ENCODE results near the gene SAMD11. TPM values are rescaled to one million over a fixed set of nuclear protein-coding genes. Genes with fewer than 3 reads are reported as not detected.

Gene SAMD11
- total and polyA plus RNA-seq, 10 of the 15 experiments (the other 5 are each of a cell fraction or from before 2014, with no cell fraction given), result 0.04 to 0.31 (median 0.19) TPM; not detected in 6

GRCh38 chr1:933603-933940 is 9.8 kb downstream of the SAMD11 start:
- DNase-seq (ENCODE audit: low read depth, low spot score), result no peak
- H3K36me3 ChIP-seq (ENCODE audit: control insufficient read depth in 2 of 2, insufficient read depth in 2 of 2, low read length in 1 of 2), result no peaks in the 10 kb centered on the region
- H4K20me1 ChIP-seq (ENCODE audit: control insufficient read depth, insufficient read depth), result no peaks in the 10 kb centered on the region
- no peak for ATAC-seq
- CTCF ChIA-PET, result no interaction called here
- WGBS (ENCODE audit: insufficient coverage, insufficient replicate concordance, low lambda C conversion rate, missing lambda C conversion rate), result 39% methylated on average over 10 of the region's 10 CpGs
- no peaks in the 10 kb centered on the region for H3K9me3 ChIP-seq (replicated peaks; ENCODE audit: control insufficient read depth, insufficient read depth, low read length)
- H3K4me3 ChIP-seq, result no peak overlapping the region
- POLR2A ChIA-PET, result interaction anchor here (0.6 kb wide), 1 partner anchor 55 kb away, joined by 5 read pairs; no protein-coding TSS in a partner anchor
- H3K79me2 ChIP-seq (ENCODE audit: control insufficient read depth, insufficient read depth, low read length), result no peaks in the 10 kb centered on the region
- H3K27me3 ChIP-seq (replicated peaks in 1 of 2; ENCODE audit: control insufficient read depth in 2 of 2, insufficient read depth in 2 of 2, low read length in 1 of 2), result peaks cover 0 to 3% of the 10 kb centered on the region in 2 experiments; a peak in 3 of 4 replicates
- no TSS peak for BruUV-seq (replicated peaks)
- no peak overlapping the region for H3K9ac ChIP-seq (ENCODE audit: control insufficient read depth, insufficient read depth, low read length)
- no peak overlapping the region for H2AFZ ChIP-seq (ENCODE audit: control insufficient read depth, low read depth, low read length)
- no peaks in the 10 kb centered on the region for H3K4me1 ChIP-seq (ENCODE audit: control insufficient read depth, insufficient read depth, low read length)
- in situ Hi-C loops (cut with MboI), result loop anchor here (10.0 kb wide), 1 partner anchor 59 kb away; no protein-coding TSS in a partner anchor
- RAD21 ChIA-PET (ENCODE audit: unreplicated experiment), result no interaction called here
- SMC1A ChIA-PET (ENCODE audit: uncharacterized antibody, unreplicated experiment), result no interaction called here
- H3K4me2 ChIP-seq (ENCODE audit: control insufficient read depth, insufficient read depth), result no peak overlapping the region
- TF ChIP-seq RELA (IDR thresholded peaks at IDR 0.05; ENCODE audit: borderline replicate concordance, partially characterized antibody), result no peak
- no peak for TF ChIP-seq RB1 (IDR thresholded peaks at IDR 0.05; ENCODE audit: borderline replicate concordance)
- no peak for TF ChIP-seq FOXM1 (IDR thresholded peaks at IDR 0.05; ENCODE audit: low read depth, low read length)
- no peak for TF ChIP-seq RBBP5 (conservative IDR thresholded peaks at IDR 0.05)
- TF ChIP-seq ATF3 (IDR thresholded peaks at IDR 0.05; ENCODE audit: borderline replicate concordance, extremely low read depth, low read depth, low read length), result no peak
- no peak for TF ChIP-seq CHD1 (IDR thresholded peaks at IDR 0.05; ENCODE audit: low read depth, low read length)
- no peak for TF ChIP-seq MAX (IDR thresholded peaks at IDR 0.05; ENCODE audit: low read depth, low read length)
- TF ChIP-seq SMC3 (IDR thresholded peaks at IDR 0.05; ENCODE audit: borderline replicate concordance, low read length), result no peak
- TF ChIP-seq MLLT1 (IDR thresholded peaks at IDR 0.05), result no peak
- TF ChIP-seq PBX3 (IDR thresholded peaks at IDR 0.05; ENCODE audit: insufficient replicate concordance, low read depth, low read length), result no peak
- intact Hi-C loops (cut with micrococcal nuclease; ENCODE audit: unreplicated experiment), result no loop called here
- FAIRE-seq, result no peak
- no peak overlapping the region for H3K27ac ChIP-seq (ENCODE audit: control insufficient read depth, insufficient read depth)
